GM18507 (cell line): Measurements from ENCODE around the gene SNAP25.

Experiments
- DNase-seq: peaks from one replicate; pipeline ENCODE4 v3.0.0; 2011; ENCODE audit warnings: low read depth; ENCODE audit not compliant: insufficient read length; ENCODE audit errors: extremely low spot score
- FAIRE-seq: peaks from 2 replicates; lab custom pipeline; 2011; peaks lifted over from hg19 to GRCh38; lab: Jason Lieb, UNC

Gene SNAP25

DNA sequence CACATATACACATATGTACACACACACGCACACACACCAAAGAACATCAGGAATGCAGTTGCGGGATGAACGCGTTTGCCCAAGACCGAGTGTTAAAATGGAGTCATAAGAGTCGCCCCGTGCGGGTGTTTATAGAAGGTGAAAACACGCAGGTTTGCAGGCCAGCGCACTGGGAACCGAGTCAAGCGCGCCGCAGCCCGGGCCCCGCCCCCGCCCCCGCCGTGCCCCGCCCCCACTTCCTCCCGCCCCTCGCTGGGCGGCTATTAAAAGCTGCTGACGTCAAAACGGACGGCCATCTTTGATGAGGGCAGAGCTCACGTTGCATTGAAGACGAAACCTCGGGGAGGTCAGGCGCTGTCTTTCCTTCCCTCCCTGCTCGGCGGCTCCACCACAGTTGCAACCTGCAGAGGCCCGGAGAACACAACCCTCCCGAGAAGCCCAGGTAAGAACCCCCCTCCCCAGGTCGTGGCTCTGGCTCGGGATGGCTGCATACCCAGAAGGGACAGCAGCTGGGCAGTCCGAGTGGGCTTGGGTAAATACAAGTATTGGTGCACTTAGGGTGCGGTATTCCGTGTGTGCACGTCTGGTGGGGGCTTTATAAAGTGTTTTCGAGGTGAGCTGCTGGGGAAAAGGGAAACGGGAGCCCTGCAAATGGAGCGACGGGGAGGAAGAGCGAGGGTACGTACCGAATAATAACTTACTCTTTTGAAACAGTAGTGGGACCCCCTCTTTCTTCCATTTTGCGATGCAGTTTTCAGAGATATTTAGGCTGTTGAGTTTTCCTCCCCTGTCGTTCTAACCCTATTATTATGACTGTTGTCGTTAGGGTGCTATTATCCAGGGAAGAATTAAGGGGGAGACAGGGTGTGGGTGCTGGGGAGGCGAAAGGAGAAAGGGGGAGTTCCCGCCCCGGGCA lies at the start of gene SNAP25:
SNAP25 (plus strand) TSS at position 295 of the 916 bp plus-strand sequence. CDS start 56,662 bp downstream, outside the sequence.
- no peak for FAIRE-seq

GRCh38 chr20:10169752-10170151 lies 48.9 kb upstream of the SNAP25 start:
- DNase-seq (no peak), FAIRE-seq (no peak)

More for the DNA sequence above, at the start of gene SNAP25:
- no peak for DNase-seq

GRCh38 chr20:10170261-10170660 lies 48.4 kb upstream of the SNAP25 start:
- FAIRE-seq, result no peak
- DNase-seq, result no peak

DNA sequence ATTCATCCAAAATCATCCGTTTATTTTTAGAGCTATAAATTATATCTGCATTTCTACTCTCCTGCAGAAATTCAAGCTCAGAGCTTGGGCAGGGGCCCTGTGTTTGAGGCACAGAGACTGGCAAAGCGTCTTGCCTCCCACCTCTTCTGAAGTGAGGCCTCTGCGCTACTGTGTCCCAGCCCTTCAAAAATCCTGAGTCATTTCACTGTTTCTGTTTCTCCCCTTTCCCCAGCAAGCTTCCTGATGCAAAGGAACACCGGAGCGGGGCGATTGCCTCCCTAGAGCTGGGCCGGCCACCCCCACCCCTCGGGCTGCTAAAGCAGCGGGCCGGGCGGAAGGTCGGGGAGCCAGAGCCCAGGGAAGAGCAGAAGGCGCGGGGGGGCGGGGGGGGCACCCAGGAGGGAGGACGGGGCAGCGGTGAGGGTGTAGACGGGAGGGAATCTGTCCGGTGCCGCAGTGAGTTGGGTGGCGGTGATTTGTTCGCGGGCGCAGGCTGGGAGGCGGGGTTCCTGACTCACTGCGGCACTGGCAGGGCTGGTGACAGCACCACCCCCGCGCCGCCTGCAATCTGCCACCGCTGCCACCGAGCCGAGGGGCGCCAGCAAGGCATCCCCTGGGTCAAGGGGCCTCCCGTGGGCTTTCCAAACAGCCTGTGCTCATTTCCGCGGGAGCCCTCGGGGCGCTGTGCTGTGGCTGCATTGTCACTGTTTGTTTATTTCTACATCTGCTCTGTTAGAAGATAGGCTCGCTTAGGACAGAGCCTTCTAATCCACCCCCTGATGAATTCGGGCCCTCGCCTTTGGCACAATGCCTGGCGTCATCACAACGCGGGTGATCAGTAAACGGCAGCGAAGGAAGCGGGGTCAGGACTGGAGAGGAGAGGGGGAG lies 46.5 kb upstream of the SNAP25 start:
- FAIRE-seq (no peak), DNase-seq (no peak)

GRCh38 chr20:10172998-10173655 lies 45.5 kb upstream of the SNAP25 start:
- FAIRE-seq, result no peak

DNA sequence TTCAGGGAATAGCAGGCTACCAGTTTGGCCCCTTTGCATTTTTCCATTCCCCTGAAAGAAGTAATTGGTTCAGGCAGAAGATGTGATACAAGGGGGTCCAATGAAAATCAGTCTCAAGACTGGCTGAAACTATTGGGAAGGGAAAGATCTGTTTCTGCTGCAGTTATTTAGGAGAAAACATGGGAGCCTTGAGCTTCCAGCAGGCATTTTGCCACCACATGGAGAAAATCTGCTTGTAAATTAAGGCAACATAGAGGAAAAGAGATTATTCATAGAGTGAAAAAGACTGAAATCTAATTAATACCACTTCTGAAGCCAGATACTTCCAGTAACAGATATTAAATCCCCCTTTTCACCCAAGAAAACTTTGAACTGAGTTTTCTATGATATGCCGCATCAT lies 44.2 kb upstream of the SNAP25 start:
- FAIRE-seq, result no peak
- no peak for DNase-seq

More at GRCh38 chr20:10172998-10173655, 45.5 kb upstream of the SNAP25 start:
- no peak for DNase-seq

GRCh38 chr20:10177326-10177725 lies 41.3 kb upstream of the SNAP25 start:
- no peak for DNase-seq
- FAIRE-seq, result no peak

DNA sequence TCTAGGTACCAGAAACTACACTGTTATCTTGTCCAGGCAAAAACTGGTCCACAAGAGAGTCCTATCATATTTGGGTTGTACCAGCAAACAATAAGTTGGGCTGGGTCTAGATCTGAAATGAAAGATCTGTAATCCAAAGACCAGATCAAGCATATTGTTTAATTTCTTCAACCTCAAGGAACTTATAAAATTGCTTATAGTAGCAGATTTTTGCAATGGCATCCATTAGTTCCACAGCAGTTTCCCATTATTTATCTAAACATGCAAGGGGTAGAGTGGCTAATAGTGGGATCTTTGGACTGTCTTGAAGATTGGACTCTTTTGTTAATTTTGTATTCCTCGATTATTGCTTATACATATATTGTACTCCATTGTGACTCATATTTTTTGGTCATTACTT lies 40.5 kb upstream of the SNAP25 start:
- no peak for DNase-seq
- FAIRE-seq, result no peak

DNA sequence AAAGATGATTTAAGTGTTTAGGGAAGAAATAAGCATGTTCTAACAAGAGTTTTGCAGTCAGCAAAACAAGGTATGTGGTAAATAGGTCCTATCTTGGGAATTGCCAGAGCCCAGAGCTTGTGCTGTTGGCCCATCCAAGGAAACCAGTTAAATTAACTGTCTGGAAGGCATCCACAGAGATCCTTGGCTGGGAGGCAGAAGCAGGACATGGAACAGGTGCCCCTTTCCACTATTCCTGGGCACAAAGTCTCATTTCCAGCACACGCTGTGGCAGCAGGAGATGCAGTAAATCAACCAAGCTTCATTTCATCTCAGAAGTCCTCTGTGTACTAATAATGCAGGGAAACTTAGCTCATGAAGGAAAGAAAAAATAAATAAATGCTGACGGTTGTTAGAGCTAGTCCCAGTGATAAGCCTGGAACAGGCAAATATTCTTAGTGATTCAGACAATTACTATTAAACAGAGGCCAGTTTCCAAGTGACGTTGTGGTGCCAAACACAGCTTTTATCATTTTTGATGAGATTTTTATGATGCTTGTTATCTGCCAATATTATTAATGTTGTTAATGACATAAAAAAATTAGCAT lies 39.8 kb upstream of the SNAP25 start:
- DNase-seq, result no peak
- no peak for FAIRE-seq

GRCh38 chr20:10179574-10180298 lies 38.9 kb upstream of the SNAP25 start:
- FAIRE-seq (no peak), DNase-seq (no peak)

- DNase-seq (no peak), FAIRE-seq (no peak)
Observed at GRCh38 chr20:10180651-10181235, 37.9 kb upstream of the SNAP25 start.

DNA sequence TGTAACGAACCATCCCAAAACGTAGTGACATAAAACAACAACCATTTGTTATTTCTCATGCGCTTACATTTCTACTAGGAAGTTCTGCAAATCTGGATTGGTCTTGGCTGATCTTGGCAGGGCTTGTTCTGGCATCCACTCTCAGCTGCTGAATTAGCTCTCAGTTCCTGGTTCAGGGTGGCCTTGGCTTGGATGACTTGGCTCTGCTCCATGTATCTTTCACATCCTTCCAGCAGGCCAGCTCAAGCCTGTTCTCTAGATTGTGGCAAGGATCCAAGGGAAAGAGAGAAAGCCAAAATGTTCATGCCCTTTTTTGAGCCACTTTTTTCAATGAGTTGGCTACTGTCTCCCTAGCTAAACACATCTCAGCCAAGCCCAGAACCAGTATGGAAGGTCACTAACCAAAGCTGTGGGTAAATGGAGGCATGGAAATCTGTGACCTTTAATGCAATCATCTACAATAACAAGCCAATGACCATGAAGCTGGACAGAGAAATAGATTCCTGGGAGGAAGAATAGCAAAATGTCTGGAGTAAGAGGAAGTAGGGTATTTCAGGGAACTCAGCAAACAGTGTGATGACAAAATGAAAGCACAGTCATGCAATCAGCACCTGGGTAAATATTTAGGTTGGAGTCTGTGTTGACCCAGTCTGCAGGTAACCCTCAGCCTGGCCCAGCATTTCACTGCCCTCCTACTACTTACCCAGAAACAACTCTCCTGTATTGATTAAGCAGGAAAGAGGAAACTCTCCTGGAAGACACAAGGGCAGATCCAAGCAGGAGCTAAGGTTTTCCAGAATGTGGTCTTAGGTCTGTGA lies 32.7 kb upstream of the SNAP25 start:
- no peak for DNase-seq

DNA sequence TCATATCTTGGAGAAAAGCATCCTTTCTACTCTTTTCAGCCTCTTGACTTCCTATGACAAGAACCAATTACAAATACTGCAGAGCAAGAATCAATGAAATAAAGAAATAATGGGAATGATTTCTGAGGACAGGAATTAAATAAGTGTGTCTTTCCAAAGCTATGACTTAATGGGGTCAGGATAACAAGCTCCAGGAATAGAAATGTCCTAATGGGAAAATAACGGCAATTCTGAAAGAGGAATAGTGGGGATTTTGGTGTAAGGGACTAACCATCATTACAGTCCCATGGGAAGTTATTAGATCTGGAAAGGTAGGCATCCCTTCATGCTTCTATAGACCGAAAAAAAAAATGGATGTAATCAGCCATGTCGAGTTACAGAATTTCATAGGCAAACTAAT lies 28.2 kb upstream of the SNAP25 start:
- FAIRE-seq, result no peak
- no peak for DNase-seq

More for the DNA sequence above, 32.7 kb upstream of the SNAP25 start:
- FAIRE-seq, result no peak

GRCh38 chr20:10192171-10192570 lies 26.5 kb upstream of the SNAP25 start:
- no peak for FAIRE-seq
- DNase-seq, result no peak

DNA sequence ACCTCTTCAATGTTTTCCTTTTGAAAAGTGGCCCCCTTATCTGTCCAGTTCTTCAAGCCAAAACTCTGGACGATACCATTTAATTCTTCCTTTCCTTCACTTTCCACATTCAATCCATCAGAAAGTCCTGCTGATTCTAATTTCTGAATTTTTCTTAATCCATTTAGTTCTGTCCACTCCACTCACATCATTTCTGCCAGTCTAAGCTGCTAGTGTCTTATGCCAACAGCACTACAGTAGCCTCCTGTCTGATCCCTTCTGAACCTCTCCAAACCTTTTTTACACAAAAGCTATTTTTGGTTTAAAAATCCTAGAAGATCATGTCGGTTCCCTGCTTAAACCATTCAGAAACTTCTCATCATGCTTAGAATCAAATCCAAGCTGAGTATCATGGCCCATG lies 24.5 kb upstream of the SNAP25 start:
- DNase-seq (no peak), FAIRE-seq (no peak)

- FAIRE-seq (no peak), DNase-seq (no peak)
Observed at GRCh38 chr20:10200330-10200729, 18.3 kb upstream of the SNAP25 start.

GRCh38 chr20:10201321-10201870 lies 17.2 kb upstream of the SNAP25 start:
- no peak for DNase-seq
- FAIRE-seq, result no peak
